C4-2B (cell line): ENCODE measurements around the gene RNF187.

Source experiments
- H3K27ac ChIP-seq: fragments of 450-650 bp; 2 replicates; pipeline ENCODE4 v1.5.1; 2017
- ZFX ChIP-seq: fragments of 450-650 bp; IDR thresholded peaks from 2 replicates; pipeline ENCODE4 v1.6.1; 2017
- TF ChIP-seq, protein P1 (sequence below): fragments of 450-650 bp; conservative IDR thresholded peaks from 2 replicates; pipeline ENCODE4 v1.5.1; 2017; ENCODE audit warnings: mild to moderate bottlenecking

The RNF187 gene

GRCh38 chr1:228454238-228454637 is 32.9 kb upstream of the RNF187 start:
- TF ChIP-seq, protein P1, sequence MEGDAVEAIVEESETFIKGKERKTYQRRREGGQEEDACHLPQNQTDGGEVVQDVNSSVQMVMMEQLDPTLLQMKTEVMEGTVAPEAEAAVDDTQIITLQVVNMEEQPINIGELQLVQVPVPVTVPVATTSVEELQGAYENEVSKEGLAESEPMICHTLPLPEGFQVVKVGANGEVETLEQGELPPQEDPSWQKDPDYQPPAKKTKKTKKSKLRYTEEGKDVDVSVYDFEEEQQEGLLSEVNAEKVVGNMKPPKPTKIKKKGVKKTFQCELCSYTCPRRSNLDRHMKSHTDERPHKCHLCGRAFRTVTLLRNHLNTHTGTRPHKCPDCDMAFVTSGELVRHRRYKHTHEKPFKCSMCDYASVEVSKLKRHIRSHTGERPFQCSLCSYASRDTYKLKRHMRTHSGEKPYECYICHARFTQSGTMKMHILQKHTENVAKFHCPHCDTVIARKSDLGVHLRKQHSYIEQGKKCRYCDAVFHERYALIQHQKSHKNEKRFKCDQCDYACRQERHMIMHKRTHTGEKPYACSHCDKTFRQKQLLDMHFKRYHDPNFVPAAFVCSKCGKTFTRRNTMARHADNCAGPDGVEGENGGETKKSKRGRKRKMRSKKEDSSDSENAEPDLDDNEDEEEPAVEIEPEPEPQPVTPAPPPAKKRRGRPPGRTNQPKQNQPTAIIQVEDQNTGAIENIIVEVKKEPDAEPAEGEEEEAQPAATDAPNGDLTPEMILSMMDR: no peak
- TF ChIP-seq ZFX: no peak
- no peak overlapping the region for H3K27ac ChIP-seq

DNA sequence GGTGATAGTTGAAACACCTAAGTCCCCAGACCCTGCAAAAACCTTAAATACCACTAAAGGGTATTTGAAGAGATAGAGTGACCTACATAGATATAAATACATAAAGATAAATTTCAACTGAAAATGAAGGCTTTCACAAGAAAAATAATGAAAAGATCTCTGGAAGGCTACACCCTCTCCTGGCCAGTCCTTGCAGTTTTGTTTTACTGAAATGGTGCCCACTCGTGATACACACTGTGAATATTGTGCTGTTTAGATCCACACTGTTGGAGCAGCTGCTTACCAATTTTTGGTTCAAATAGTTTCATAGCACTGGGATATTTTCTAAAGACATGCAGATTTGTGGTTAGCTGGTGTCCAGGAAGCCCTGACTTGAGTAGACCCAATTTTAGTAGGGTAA is 31.5 kb upstream of the RNF187 start:
- TF ChIP-seq, protein P1: no peak; the same call in 1 of the 2 replicates
- no peak for TF ChIP-seq ZFX
- H3K27ac ChIP-seq: no peak overlapping the region

GRCh38 chr1:228456252-228457016 is 30.7 kb upstream of the RNF187 start:
- TF ChIP-seq ZFX: no peak
- TF ChIP-seq, protein P1: no peak
- peak overlapping the region; percentile 75 for H3K27ac ChIP-seq

- peak overlapping the region; percentile 75 for H3K27ac ChIP-seq
These were observed 30.2 kb upstream of the RNF187 start for GRCh38 chr1:228457017-228457395.

DNA sequence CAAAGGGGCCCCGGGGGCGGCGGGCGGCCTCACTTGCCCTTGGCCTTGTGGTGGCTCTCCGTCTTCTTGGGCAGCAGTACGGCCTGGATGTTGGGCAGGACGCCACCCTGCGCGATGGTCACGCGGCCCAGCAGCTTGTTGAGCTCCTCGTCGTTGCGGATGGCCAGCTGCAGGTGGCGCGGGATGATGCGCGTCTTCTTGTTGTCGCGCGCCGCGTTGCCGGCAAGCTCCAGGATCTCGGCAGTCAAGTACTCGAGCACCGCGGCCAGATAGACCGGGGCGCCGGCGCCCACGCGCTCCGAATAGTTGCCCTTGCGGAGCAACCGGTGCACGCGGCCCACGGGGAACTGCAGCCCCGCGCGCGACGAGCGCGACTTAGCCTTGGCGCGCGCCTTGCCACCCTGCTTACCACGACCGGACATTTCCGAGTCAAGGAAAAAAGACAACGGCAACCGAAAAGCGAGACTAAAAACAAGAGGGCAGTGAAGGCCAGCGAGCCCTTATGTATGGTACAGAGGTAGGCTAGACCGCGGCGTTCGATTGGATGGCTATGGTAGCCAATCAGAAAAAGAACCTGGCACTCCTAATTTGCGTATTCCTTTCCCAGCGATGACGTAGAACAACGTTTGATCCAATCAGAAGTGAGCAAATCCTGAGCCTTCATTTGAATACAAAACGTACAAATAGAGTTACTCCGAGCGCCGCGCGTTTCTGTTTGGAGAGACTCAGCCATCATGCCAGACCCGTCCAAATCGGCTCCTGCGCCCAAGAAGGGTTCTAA is 29.6 kb upstream of the RNF187 start:
- TF ChIP-seq, protein P1: peak; percentile 31
- peak; percentile 61; the same call in 1 of the 2 replicates for TF ChIP-seq ZFX
- peak overlapping the region; percentile 75 for H3K27ac ChIP-seq

More at GRCh38 chr1:228457017-228457395, 30.2 kb upstream of the RNF187 start:
- TF ChIP-seq, protein P1: no peak
- TF ChIP-seq ZFX: no peak

DNA sequence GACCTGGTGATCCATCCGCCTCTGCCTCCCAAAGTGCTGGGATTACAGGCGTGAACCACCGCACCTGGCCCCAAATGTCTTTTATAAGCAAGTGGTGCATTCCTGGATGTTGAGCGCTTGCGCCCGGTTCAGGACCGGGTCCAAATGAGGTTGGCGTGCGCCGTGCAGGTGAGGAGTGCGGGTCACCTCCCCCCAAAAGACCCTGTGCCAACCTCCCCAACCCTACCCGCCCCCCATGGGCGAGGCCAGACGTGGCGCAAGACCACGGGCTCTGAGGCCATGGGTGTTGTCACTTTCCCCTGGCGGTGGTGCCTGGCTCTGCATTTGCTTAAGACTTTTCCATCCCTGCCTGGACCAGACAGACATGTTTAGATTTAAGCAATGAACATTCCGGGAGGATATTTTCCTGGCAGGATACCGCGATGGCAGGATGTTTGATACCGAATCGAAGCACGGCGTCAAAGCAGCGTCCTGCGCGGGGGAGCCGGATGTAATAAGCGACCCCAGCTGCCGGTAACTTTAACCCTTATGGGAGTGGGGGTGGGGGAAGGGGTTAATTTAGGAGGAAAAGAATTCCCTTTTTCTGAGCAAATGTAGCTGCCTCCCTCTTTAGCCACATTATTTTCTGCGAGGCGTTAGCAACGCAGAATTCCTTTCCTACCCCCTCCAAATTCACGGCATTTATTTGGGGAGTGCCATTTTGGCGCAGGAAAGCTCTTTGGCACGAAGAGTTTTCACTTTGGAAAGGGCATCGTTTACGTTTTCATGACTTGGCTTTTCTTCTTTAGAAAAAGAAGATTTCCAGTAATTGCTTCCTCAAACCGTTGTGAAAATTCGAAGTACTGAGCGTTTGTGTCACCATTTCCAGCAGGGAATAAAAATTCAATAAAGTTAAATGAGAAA is 27.8 kb upstream of the RNF187 start:
- TF ChIP-seq ZFX: no peak
- TF ChIP-seq, protein P1: peak; percentile 78
- peak overlapping the region; percentile 75 for H3K27ac ChIP-seq
